GM19372 (cell line): Measurements from ENCODE around the gene MAOA.

Experiments used
- ATAC-seq: cut with Tn5 transposase; IDR thresholded peaks from one replicate; pipeline ENCODE4 v1.9.1; 2021; ENCODE audit warnings: mild to moderate bottlenecking, low read depth, moderate library complexity; ENCODE audit not compliant: unreplicated experiment

Gene MAOA

DNA sequence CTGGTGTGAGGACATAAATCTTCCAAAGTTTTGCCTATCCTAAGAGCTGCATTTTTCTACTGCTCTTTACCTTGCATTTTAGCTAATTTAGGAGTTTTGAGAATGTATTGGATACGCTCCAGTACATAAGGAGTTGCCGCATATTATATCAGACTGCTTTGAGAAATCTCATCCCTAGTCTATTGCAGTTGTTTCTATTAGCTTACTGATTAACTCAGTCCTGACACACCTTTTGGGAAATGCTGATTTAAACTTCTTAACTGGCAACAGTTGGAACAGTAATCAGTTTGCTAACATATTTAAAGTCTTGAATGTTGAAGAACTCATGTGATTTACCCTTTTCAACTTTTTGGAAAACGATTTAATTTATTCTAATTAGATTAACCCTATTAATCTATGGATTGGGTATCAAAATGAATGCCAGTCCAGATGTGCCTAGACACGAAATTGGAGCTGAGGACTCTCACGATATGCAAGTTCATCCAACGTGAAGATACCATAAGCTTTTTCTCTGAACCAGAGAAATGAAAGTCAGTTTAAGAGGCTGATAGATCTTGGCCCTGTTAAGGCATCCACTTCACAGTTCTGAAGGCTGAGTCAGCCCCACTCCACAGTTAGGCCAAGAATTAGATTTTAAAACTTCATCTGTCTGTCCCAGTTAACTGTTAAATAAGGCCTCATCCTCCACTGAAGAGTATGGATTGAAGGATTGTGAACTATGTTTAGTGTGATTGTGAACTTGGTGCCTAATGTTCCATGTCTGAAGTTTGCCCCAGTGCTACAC lies 90.0 kb downstream of the MAOA start:
- ATAC-seq, result no peak

- ATAC-seq, result no peak
These were observed 91.4 kb downstream of the MAOA start for GRCh38 chrX:43747476-43747875.

GRCh38 chrX:43750248-43750676 lies 94.2 kb downstream of the MAOA start:
- no peak for ATAC-seq

- no peak for ATAC-seq
These were observed 97.5 kb downstream of the MAOA start for GRCh38 chrX:43753637-43754036.

DNA sequence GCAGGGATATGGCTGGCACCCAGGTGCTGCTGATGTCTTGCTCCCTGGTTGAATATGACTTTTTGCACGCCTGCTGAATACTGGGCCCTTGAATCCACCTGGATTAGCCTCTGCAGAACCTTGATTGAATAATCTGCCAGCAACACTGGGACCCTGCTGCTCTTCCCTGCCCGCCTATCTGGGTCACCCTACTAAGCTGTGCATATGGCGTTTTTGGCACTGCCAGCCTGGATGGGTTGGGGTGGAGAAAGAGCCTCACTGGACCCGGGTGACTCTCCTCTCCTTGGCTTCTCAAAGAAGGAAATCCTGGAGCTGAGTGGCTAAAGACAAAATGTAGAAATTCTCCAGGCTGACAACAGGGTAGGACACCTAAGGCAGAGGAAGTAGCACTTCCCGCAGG lies 100.0 kb downstream of the MAOA start:
- ATAC-seq, result no peak

DNA sequence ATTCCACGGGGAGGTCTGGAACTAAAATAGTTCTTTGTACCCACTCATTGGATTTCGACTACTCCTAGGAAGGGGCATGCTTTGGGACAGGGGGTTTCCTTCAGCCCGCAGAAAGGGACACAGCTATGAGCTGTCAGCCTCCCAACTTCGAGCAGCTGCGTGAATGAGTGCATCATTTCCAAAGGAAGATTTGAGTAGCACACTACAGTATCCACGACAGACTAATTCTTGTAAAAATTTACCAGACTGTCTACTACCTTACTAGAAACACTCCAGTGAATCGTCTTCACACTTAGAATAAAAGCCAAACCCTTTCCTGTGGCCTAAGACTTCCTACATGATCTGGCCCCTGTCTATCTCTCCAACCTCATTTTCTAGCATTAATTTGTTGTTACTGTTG lies 101.9 kb downstream of the MAOA start:
- ATAC-seq, result no peak

DNA sequence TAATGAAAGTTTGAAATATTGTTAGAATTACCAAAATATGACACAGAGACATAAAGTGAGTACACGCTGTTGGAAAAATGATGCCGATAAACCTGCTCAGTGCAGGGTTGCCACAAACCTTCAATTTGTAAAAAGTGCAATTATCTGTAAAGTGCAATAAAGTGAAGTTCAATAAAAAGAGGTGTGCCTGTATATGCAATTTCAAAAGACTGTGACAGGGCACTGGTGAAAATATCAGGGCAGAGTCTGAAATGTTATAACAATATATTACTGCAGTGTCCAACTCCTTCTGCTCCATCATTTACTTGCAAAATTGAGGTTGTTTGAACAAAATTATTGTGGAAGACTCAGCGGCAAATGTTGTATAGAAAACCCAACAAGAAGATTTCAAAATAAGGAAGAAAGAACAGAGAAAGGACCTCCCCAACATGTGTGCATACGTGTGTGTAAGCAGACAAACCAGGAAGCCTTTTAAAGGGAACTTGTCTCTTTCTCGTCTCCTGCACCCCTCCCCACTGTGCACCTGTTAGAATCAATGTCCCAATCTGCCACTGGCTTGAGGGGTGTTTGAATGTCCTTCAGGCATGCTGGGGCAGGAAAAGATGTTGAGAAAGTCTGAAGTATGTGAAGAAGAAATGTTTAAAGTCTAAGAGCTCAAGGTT lies 130.0 kb downstream of the MAOA start:
- no peak for ATAC-seq
